ENCODE data around the gene EXOG.

Gene EXOG

GRCh38 chr3:38475716-38476115 lies 20.4 kb upstream of the EXOG start:
- Histone ChIP-seq H3K27me3 (ENCODE audit: low read depth, low read length) (no peaks in the 10 kb centered on the region), H3K4me1 (ENCODE audit: control insufficient read depth in 1 of 2, insufficient read depth in 2 of 2, low read length in 2 of 2) (peaks cover 0 to 10% of the 10 kb centered on the region in 2 donors), H3K36me3 (ENCODE audit: control insufficient read depth in 1 of 2, insufficient read depth in 2 of 2, low read length in 2 of 2) (peaks cover 2 to 31% of the 10 kb centered on the region in 2 donors), H3K4me3 (ENCODE audit: low read depth in 1 of 2, low read length in 2 of 2) (no peak overlapping the region), H3K9me3 (ENCODE audit: control insufficient read depth in 1 of 2, low read length in 2 of 2) (no peaks in the 10 kb centered on the region), H3K27ac (ENCODE audit: low read length) (no peak overlapping the region)

- Histone ChIP-seq H3K9me3 (ENCODE audit: control insufficient read depth in 1 of 2, low read length in 2 of 2) (no peaks in the 10 kb centered on the region), H3K27me3 (ENCODE audit: low read depth, low read length) (no peaks in the 10 kb centered on the region), H3K4me3 (ENCODE audit: low read depth in 1 of 2, low read length in 2 of 2) (no peak overlapping the region), H3K27ac (ENCODE audit: low read length) (no peak overlapping the region), H3K4me1 (ENCODE audit: control insufficient read depth in 1 of 2, insufficient read depth in 2 of 2, low read length in 2 of 2) (peaks cover 0 to 10% of the 10 kb centered on the region in 2 donors), H3K36me3 (ENCODE audit: control insufficient read depth in 1 of 2, insufficient read depth in 2 of 2, low read length in 2 of 2) (peaks cover 8 to 37% of the 10 kb centered on the region in 2 donors)
These were observed 19.9 kb upstream of the EXOG start for GRCh38 chr3:38476157-38476756.

- no peak overlapping the region for H3K4me3 ChIP-seq (ENCODE audit: low read depth in 1 of 2, low read length in 2 of 2)
These were observed 18.9 kb upstream of the EXOG start for GRCh38 chr3:38477057-38477820.

DNA sequence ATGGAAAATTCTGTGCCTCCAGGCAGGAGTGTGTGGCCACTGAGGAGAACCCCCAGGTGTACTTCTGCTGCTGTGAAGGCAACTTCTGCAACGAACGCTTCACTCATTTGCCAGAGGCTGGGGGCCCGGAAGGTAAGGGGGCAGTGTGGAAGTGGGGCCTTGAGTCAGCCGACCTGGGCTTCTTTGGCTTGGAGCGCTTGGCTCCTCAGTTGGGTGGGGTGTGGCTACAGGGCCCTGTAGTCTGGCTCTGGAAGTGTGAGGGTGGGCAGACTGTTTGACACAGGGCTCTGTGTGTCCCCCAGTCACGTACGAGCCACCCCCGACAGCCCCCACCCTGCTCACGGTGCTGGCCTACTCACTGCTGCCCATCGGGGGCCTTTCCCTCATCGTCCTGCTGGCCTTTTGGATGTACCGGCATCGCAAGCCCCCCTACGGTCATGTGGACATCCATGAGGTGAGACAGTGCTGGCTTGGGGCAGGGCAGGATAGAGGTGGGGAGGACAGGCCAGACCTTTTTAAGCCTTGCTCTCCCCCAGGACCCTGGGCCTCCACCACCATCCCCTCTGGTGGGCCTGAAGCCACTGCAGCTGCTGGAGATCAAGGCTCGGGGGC lies 18.2 kb upstream of the EXOG start:
- no peaks in the 10 kb centered on the region for H3K27me3 ChIP-seq (ENCODE audit: low read depth, low read length)

More at GRCh38 chr3:38477057-38477820, 18.9 kb upstream of the EXOG start:
- H3K36me3 ChIP-seq (ENCODE audit: control insufficient read depth in 1 of 2, insufficient read depth in 2 of 2, low read length in 2 of 2), result peaks cover 15 to 45% of the 10 kb centered on the region in 2 donors
- peaks cover 0 to 10% of the 10 kb centered on the region in 2 donors for H3K4me1 ChIP-seq (ENCODE audit: control insufficient read depth in 1 of 2, insufficient read depth in 2 of 2, low read length in 2 of 2)
- no peaks in the 10 kb centered on the region for H3K27me3 ChIP-seq (ENCODE audit: low read depth, low read length)
- no peak overlapping the region for H3K27ac ChIP-seq (ENCODE audit: low read length)
- H3K9me3 ChIP-seq (ENCODE audit: control insufficient read depth in 1 of 2, low read length in 2 of 2), result no peaks in the 10 kb centered on the region

DNA sequence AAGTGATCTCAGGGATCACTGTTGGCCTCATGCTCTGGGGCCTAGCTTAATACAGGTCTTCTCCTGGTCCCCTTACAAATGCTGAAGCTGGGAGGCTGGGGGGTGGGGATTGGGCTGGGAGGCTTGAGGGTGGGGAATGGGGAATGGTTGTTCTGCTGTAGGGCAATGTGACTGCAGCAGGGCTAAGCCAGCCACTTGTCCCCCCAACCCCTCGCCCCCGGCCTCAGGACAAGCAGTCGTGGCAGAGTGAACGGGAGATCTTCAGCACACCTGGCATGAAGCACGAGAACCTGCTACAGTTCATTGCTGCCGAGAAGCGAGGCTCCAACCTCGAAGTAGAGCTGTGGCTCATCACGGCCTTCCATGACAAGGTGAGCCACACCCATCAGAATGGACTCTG lies 17.2 kb upstream of the EXOG start:
- Histone ChIP-seq H3K9me3 (ENCODE audit: control insufficient read depth in 1 of 2, low read length in 2 of 2) (no peaks in the 10 kb centered on the region), H3K4me1 (ENCODE audit: control insufficient read depth in 1 of 2, insufficient read depth in 2 of 2, low read length in 2 of 2) (no peaks in the 10 kb centered on the region), H3K27me3 (ENCODE audit: low read depth, low read length) (no peaks in the 10 kb centered on the region), H3K27ac (ENCODE audit: low read length) (no peak overlapping the region), H3K36me3 (ENCODE audit: control insufficient read depth in 1 of 2, insufficient read depth in 2 of 2, low read length in 2 of 2) (peaks cover 27 to 60% of the 10 kb centered on the region in 2 donors), H3K4me3 (ENCODE audit: low read depth in 1 of 2, low read length in 2 of 2) (no peak overlapping the region)

More for the DNA sequence above, 18.2 kb upstream of the EXOG start:
- H3K27ac ChIP-seq (ENCODE audit: low read length), result no peak overlapping the region
- peaks cover 0 to 7% of the 10 kb centered on the region in 2 donors for H3K4me1 ChIP-seq (ENCODE audit: control insufficient read depth in 1 of 2, insufficient read depth in 2 of 2, low read length in 2 of 2)
- no peaks in the 10 kb centered on the region for H3K9me3 ChIP-seq (ENCODE audit: control insufficient read depth in 1 of 2, low read length in 2 of 2)
- H3K4me3 ChIP-seq (ENCODE audit: low read depth in 1 of 2, low read length in 2 of 2), result no peak overlapping the region
- H3K36me3 ChIP-seq (ENCODE audit: control insufficient read depth in 1 of 2, insufficient read depth in 2 of 2, low read length in 2 of 2), result peaks cover 22 to 52% of the 10 kb centered on the region in 2 donors

DNA sequence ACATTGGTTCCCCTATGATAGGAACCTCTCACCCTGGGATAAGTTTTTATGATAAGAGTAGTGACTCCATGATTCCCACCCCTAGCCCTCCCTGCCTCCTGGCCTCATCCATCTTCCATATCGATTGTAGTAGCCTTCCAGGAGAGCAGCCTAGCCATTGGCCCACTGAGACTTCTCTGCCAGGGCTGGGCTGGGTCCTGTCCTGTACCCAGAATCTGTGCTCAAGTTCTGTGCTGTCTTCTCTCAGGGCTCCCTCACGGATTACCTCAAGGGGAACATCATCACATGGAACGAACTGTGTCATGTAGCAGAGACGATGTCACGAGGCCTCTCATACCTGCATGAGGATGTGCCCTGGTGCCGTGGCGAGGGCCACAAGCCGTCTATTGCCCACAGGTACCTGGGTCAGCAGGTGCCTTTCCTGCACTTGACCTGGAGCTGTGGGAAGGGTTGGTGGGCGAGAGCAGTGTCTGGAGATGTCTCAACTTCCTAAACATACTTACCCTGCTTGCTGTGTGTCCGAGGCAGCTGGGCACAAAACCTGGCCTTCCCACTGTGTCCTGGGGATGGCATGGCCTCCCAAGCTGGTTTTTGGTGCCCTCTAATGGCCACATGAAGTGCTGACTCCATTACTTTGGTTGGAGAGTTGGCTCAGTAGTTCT lies 16.6 kb upstream of the EXOG start:
- Histone ChIP-seq H3K9me3 (ENCODE audit: control insufficient read depth in 1 of 2, low read length in 2 of 2) (no peaks in the 10 kb centered on the region), H3K27me3 (ENCODE audit: low read depth, low read length) (no peaks in the 10 kb centered on the region), H3K27ac (ENCODE audit: low read length) (no peak overlapping the region), H3K4me1 (ENCODE audit: control insufficient read depth in 1 of 2, insufficient read depth in 2 of 2, low read length in 2 of 2) (no peaks in the 10 kb centered on the region), H3K4me3 (ENCODE audit: low read depth in 1 of 2, low read length in 2 of 2) (no peak overlapping the region), H3K36me3 (ENCODE audit: control insufficient read depth in 1 of 2, insufficient read depth in 2 of 2, low read length in 2 of 2) (peaks cover 32 to 65% of the 10 kb centered on the region in 2 donors)

DNA sequence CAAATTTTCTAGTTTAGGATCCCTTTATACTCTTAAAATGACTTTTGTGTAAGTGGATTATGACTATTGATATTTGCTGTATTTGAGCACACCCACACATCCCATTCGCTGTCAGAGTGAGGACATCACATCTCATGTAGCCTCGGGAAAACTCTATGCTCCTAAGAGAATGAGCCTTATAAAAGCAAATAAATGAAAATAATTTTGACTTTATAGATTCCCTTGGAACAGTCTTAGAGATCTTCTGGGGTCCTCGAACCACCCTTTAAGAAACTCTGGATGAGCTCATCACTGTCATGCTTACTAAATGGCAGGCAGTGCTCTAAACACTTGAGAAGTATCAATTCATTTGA lies 16.1 kb upstream of the EXOG start:
- Histone ChIP-seq H3K36me3 (ENCODE audit: control insufficient read depth in 1 of 2, insufficient read depth in 2 of 2, low read length in 2 of 2) (peaks cover 32 to 67% of the 10 kb centered on the region in 2 donors), H3K27me3 (ENCODE audit: low read depth, low read length) (no peaks in the 10 kb centered on the region)

GRCh38 chr3:38480930-38481329 lies 15.2 kb upstream of the EXOG start:
- Histone ChIP-seq H3K27ac (ENCODE audit: low read length) (no peak overlapping the region), H3K36me3 (ENCODE audit: control insufficient read depth in 1 of 2, insufficient read depth in 2 of 2, low read length in 2 of 2) (peaks cover 32 to 70% of the 10 kb centered on the region in 2 donors), H3K4me1 (ENCODE audit: control insufficient read depth in 1 of 2, insufficient read depth in 2 of 2, low read length in 2 of 2) (no peaks in the 10 kb centered on the region), H3K9me3 (ENCODE audit: control insufficient read depth in 1 of 2, low read length in 2 of 2) (no peaks in the 10 kb centered on the region), H3K4me3 (ENCODE audit: low read depth in 1 of 2, low read length in 2 of 2) (no peak overlapping the region), H3K27me3 (ENCODE audit: low read depth, low read length) (no peaks in the 10 kb centered on the region)

More for the DNA sequence above, 16.1 kb upstream of the EXOG start:
- Histone ChIP-seq H3K9me3 (ENCODE audit: control insufficient read depth in 1 of 2, low read length in 2 of 2) (no peaks in the 10 kb centered on the region), H3K4me3 (ENCODE audit: low read depth in 1 of 2, low read length in 2 of 2) (no peak overlapping the region), H3K27ac (ENCODE audit: low read length) (no peak overlapping the region), H3K4me1 (ENCODE audit: control insufficient read depth in 1 of 2, insufficient read depth in 2 of 2, low read length in 2 of 2) (no peaks in the 10 kb centered on the region)

DNA sequence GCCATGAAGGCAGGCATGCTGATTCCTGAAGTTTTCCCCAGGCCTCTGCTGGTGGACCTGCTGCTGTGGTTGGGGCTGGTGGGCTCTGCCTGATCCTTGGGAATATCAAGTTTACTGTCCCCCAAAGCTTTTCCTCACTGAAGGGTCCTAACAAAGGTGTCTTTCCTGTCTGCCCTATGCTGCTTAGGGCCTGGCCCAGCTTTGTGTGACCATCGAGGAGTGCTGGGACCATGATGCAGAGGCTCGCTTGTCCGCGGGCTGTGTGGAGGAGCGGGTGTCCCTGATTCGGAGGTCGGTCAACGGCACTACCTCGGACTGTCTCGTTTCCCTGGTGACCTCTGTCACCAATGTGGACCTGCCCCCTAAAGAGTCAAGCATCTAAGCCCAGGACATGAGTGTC lies 13.2 kb upstream of the EXOG start:
- no peaks in the 10 kb centered on the region for H3K4me1 ChIP-seq (ENCODE audit: control insufficient read depth in 1 of 2, insufficient read depth in 2 of 2, low read length in 2 of 2)
- no peak overlapping the region for H3K27ac ChIP-seq (ENCODE audit: low read length)
- H3K4me3 ChIP-seq (ENCODE audit: low read depth in 1 of 2, low read length in 2 of 2), result no peak overlapping the region
- peaks cover 32 to 62% of the 10 kb centered on the region in 2 donors for H3K36me3 ChIP-seq (ENCODE audit: control insufficient read depth in 1 of 2, insufficient read depth in 2 of 2, low read length in 2 of 2)
- H3K9me3 ChIP-seq (ENCODE audit: control insufficient read depth in 1 of 2, low read length in 2 of 2), result no peaks in the 10 kb centered on the region
- H3K27me3 ChIP-seq (ENCODE audit: low read depth, low read length), result no peaks in the 10 kb centered on the region

GRCh38 chr3:38487323-38487722 lies 8.8 kb upstream of the EXOG start:
- Histone ChIP-seq H3K27ac (ENCODE audit: low read length) (no peak overlapping the region), H3K4me3 (ENCODE audit: low read depth in 1 of 2, low read length in 2 of 2) (no peak overlapping the region), H3K27me3 (ENCODE audit: low read depth, low read length) (no peaks in the 10 kb centered on the region), H3K36me3 (ENCODE audit: control insufficient read depth in 1 of 2, insufficient read depth in 2 of 2, low read length in 2 of 2) (peaks cover 19 to 27% of the 10 kb centered on the region in 2 donors), H3K9me3 (ENCODE audit: control insufficient read depth in 1 of 2, low read length in 2 of 2) (no peaks in the 10 kb centered on the region), H3K4me1 (ENCODE audit: control insufficient read depth in 1 of 2, insufficient read depth in 2 of 2, low read length in 2 of 2) (no peaks in the 10 kb centered on the region)

GRCh38 chr3:38488949-38489348 lies 7.2 kb upstream of the EXOG start:
- Histone ChIP-seq H3K4me1 (ENCODE audit: control insufficient read depth in 1 of 2, insufficient read depth in 2 of 2, low read length in 2 of 2) (no peaks in the 10 kb centered on the region), H3K36me3 (ENCODE audit: control insufficient read depth in 1 of 2, insufficient read depth in 2 of 2, low read length in 2 of 2) (peaks cover 8 to 13% of the 10 kb centered on the region in 2 donors), H3K9me3 (ENCODE audit: control insufficient read depth in 1 of 2, low read length in 2 of 2) (no peaks in the 10 kb centered on the region), H3K27ac (ENCODE audit: low read length) (no peak overlapping the region), H3K27me3 (ENCODE audit: low read depth, low read length) (no peaks in the 10 kb centered on the region), H3K4me3 (ENCODE audit: low read depth in 1 of 2, low read length in 2 of 2) (no peak overlapping the region)

All from muscle layer of duodenum (tissue), 2 donors.